GM12801 (cell line): ENCODE results near the gene DNAJC24.

Experiments
- TF ChIP-seq, protein P1 (sequence below): IDR thresholded peaks from one replicate; pipeline ENCODE4 v1.5.1; 2011; ENCODE audit warnings: control low read depth; ENCODE audit not compliant: insufficient read length; ENCODE audit errors: extremely low read depth

Gene DNAJC24

DNA sequence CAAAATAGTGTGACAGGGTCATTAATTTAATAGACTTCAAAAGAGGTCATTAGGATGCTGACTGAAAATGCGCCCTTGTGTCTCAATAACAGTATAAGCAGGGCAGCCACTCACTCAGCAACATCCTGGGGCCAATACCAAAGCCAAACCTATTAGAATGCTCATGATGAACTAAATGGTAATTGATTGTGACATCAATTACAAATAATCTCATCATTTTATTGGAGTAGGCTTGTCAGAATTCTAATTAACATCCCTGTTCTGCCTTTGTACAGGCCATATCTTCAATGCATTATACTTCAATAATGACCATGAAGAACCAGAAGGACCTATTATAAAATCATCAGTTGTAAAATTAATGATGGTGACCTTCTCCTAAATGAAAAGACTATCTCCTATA lies 64.2 kb downstream of the DNAJC24 start:
- TF ChIP-seq, protein P1, sequence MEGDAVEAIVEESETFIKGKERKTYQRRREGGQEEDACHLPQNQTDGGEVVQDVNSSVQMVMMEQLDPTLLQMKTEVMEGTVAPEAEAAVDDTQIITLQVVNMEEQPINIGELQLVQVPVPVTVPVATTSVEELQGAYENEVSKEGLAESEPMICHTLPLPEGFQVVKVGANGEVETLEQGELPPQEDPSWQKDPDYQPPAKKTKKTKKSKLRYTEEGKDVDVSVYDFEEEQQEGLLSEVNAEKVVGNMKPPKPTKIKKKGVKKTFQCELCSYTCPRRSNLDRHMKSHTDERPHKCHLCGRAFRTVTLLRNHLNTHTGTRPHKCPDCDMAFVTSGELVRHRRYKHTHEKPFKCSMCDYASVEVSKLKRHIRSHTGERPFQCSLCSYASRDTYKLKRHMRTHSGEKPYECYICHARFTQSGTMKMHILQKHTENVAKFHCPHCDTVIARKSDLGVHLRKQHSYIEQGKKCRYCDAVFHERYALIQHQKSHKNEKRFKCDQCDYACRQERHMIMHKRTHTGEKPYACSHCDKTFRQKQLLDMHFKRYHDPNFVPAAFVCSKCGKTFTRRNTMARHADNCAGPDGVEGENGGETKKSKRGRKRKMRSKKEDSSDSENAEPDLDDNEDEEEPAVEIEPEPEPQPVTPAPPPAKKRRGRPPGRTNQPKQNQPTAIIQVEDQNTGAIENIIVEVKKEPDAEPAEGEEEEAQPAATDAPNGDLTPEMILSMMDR: no peak

DNA sequence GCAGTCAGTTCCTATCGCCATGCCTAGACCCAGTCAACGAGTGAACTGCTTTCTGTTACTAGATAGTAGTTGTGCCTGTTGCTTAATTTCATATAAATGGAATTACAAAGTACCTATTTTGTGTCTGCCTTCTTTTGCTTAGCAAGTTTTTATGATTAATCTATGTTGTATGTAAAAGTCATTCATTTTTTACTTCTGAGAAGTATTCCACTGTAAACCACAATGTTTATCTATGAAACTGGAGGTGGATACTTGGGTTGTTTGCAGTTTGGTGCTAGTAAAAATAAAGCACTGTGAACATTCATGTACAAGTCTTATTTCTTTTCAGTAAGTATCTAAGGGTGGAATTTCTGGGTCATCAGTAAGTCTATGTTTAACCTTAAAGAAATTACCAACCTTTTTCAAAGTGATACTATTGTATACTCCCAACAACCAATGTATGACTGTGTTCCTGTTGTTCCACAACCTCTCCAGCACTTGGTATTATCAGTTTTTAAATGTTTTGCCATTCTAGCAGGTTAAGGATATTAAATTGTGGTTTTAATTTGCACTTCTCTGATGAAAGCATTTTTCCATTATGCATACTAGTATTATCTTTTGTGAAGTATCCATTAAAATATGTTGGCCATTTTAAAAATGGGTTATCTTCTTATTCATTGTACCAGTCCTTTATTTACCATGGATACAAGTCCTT lies 68.2 kb downstream of the DNAJC24 start:
- TF ChIP-seq, protein P1: no peak

DNA sequence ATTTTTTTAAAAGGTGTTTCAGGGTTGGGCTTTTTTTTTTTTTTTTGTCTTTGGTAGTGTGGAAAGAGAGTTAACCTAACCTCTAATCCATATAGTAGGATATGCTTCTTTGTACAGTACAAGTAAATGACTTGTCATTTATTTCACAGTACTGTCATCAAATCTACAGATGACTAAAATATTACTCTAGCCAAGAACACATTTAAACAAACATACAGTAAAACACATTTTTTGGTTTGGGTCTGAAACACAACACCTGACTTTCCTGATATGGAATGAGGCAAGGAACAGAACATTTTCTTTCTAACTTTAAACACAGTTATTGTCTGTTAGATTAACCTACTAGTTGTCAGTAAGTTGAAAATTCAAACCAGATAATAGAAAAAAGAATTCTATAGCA lies 71.6 kb downstream of the DNAJC24 start:
- TF ChIP-seq, protein P1: no peak

DNA sequence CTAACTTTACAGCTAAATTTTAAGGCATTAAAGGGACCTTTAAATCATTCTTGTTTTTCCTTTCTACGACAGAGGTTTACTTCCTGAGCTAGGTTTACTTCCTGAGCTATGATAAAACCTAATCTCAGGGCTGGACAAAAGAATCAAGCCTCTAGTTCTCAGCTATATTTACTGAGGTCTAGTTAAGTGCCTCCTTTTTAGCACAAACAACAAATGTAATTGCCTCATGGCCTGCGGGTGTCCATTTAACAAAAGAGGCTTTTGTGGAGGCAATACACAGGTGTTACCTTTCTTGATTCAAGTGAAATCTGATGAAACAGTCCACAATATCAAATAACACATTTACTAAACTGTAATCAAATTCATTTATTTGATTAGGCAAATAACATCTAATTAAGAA lies 72.4 kb downstream of the DNAJC24 start:
- TF ChIP-seq, protein P1: no peak

DNA sequence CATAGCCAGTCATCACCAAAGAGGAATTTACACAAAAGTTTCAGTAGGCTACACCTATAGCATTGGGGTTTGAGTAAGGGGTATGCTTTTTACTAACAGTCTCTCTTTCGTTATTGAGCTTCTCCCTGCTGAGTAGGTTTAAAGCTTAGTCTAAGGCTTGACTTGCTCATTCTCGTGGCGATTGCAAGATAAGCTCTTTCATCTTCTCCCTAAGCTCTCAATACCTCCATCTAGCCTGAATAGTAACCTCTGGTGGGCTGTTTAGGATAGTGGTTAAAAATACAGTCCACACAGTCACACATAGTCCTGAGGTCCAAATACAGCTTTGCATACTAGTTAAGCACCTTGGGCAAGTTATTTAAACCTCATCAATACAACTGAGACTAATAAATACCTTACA lies 74.1 kb downstream of the DNAJC24 start:
- TF ChIP-seq, protein P1: no peak

DNA sequence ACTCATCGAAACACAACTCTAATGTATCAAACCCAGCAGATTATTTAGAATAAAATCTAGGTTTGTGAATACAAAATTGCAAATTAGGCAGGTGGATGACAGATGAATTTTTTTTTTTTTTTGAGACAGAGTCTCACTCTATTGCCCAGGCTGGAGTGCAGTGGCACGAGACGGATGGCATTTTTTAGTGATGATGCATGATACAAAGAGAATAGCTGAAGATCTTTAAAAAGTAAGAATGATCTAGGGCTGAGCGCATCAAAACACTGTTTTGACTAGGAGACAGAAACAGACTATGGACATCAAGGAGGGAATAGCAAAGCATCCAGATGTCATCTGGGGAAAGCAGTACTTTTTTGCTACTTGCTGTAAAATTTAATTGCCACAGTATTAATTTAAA lies 76.0 kb downstream of the DNAJC24 start:
- TF ChIP-seq, protein P1: no peak

DNA sequence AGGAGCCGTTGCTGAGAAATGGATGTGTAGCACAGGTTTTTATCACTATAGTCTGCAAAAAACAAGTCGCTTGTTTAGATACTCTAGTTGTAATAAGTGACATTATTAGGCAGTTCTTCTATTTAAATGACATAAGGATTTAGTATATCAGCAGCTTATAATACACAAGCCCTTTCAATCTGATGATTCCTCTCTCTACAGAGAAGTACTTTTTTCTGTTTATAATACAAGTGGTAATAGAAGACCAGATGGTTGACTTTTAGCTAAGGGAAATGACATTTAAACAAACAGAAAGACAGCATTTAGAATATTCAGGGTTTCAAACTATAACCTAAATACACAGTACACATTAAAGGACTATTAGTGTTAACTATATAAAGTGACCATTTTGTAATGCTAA lies 79.4 kb downstream of the DNAJC24 start:
- TF ChIP-seq, protein P1: no peak
